Activated CD8-positive, alpha-beta T cell treated with anti-CD3 and anti-CD28 coated beads, Interleukin-2, amount 10 ng/mL, durations not matched to agents 7 days and 5 days (primary cell): ENCODE measurements around the gene ADGRF3. TPM values are rescaled to one million over a fixed set of nuclear protein-coding genes. Genes with fewer than 3 reads are reported as not detected.
"Not testable (repeated sequence)": the region's sequence is repeated elsewhere in the genome, so short reads cannot be mapped to it uniquely, and the experiment has no call there.

Experiments used
- ATAC-seq: fragments of 150-1000 bp; cut with Tn5 transposase; one replicate; pipeline ENCODE4 v1.10.0; 2021; ENCODE audit warnings: moderate library complexity
- CTCF ChIA-PET: fragments of 350-600 bp; sonication (Branson Sonifier 250); formaldehyde crosslinking; loops from one replicate; lab custom pipeline; 2021; ENCODE audit warnings: antibody characterized with exemption; lab: Charles Lee
- POLR2A ChIA-PET: fragments of 350-600 bp; sonication (Branson Sonifier 250); formaldehyde crosslinking; loops from one replicate; lab custom pipeline; 2021; ENCODE audit warnings: antibody characterized with exemption; lab: Charles Lee
- DNase-seq: peaks from one replicate; pipeline ENCODE4 v3.0.0-alpha.2; 2020
- H3K27ac Mint-ChIP-seq: one replicate; pipeline ENCODE4 v1.8.0; 2021; ENCODE audit warnings: mild to moderate bottlenecking, mixed read lengths
- H3K27me3 Mint-ChIP-seq: one replicate; pipeline ENCODE4 v1.8.0; 2021; ENCODE audit warnings: low read depth, mixed read lengths
- H3K36me3 Mint-ChIP-seq: one replicate; pipeline ENCODE4 v1.8.0; 2021; ENCODE audit warnings: low read depth, mixed read lengths
- H3K4me1 Mint-ChIP-seq: one replicate; pipeline ENCODE4 v1.8.0; 2021; ENCODE audit warnings: low read depth, mixed read lengths
- H3K4me3 Mint-ChIP-seq: one replicate; pipeline ENCODE4 v1.8.0; 2021; ENCODE audit warnings: mild to moderate bottlenecking, mixed read lengths
- H3K9me3 Mint-ChIP-seq: one replicate; pipeline ENCODE4 v1.8.0; 2022; ENCODE audit warnings: mixed read lengths; ENCODE audit not compliant: insufficient read depth
- total RNA-seq, 2 experiments: library from RNA; stranded (reverse); gene quantifications; one replicate each; pipeline ENCODE4 v1.2.3, GENCODE V29; 2021

The ADGRF3 gene
- total RNA-seq, 2 experiments from 2014 or later, result 5.8 TPM

- H3K36me3 Mint-ChIP-seq, result no peaks in the 10 kb centered on the region
- ChIA-PET CTCF (no interaction called here), POLR2A (interaction anchor here (1.4 kb wide), 1 partner anchor 30 kb away, joined by 4 read pairs; the partner anchor contains the start of genes ADGRF3 and SELENOI)
- H3K27me3 Mint-ChIP-seq, result no peaks in the 10 kb centered on the region
- no peak for DNase-seq
- H3K4me3 Mint-ChIP-seq, result no peak overlapping the region
- ATAC-seq, result peak; percentile 40
- peaks cover 2% of the 10 kb centered on the region for H3K4me1 Mint-ChIP-seq
- H3K9me3 Mint-ChIP-seq, result no peaks in the 10 kb centered on the region
- H3K27ac Mint-ChIP-seq, result no peak overlapping the region
These were observed 30.5 kb downstream of the ADGRF3 start for GRCh38 chr2:26316041-26316440.

GRCh38 chr2:26314243-26314642, 32.3 kb downstream of the ADGRF3 start:
- H3K4me1 Mint-ChIP-seq, result no peaks in the 10 kb centered on the region
- no peak for DNase-seq
- CTCF ChIA-PET, result no interaction called here

GRCh38 chr2:26313446-26313845, 33.1 kb downstream of the ADGRF3 start:
- Mint-ChIP-seq H3K27me3 (no peaks in the 10 kb centered on the region), H3K9me3 (no peaks in the 10 kb centered on the region), H3K4me1 (no peaks in the 10 kb centered on the region), H3K36me3 (no peaks in the 10 kb centered on the region), H3K4me3 (no peak overlapping the region), H3K27ac (no peak overlapping the region)
- ATAC-seq (no peak), DNase-seq (no peak)
- CTCF ChIA-PET, result interaction anchor here (0.5 kb wide), 1 partner anchor 142 kb away, joined by 3 read pairs; no protein-coding TSS in a partner anchor
- POLR2A ChIA-PET, result interaction anchor here (1.1 kb wide), 1 partner anchor 13 kb away, joined by 3 read pairs; no protein-coding TSS in a partner anchor

More at GRCh38 chr2:26314243-26314642, 32.3 kb downstream of the ADGRF3 start:
- no peak for ATAC-seq
- H3K27me3 Mint-ChIP-seq, result no peaks in the 10 kb centered on the region
- no peak overlapping the region for H3K27ac Mint-ChIP-seq
- no peak overlapping the region for H3K4me3 Mint-ChIP-seq
- no peaks in the 10 kb centered on the region for H3K9me3 Mint-ChIP-seq
- POLR2A ChIA-PET, result no interaction called here
- H3K36me3 Mint-ChIP-seq, result no peaks in the 10 kb centered on the region

- DNase-seq (no peak), ATAC-seq (no peak)
- POLR2A ChIA-PET, result no interaction called here
- Mint-ChIP-seq H3K27ac (no peak overlapping the region), H3K4me3 (no peak overlapping the region), H3K4me1 (no peaks in the 10 kb centered on the region), H3K27me3 (no peaks in the 10 kb centered on the region), H3K36me3 (no peaks in the 10 kb centered on the region), H3K9me3 (no peaks in the 10 kb centered on the region)
- CTCF ChIA-PET, result no interaction called here
These were observed 34.1 kb downstream of the ADGRF3 start for GRCh38 chr2:26312471-26312870.

GRCh38 chr2:26309921-26310320, 36.7 kb downstream of the ADGRF3 start:
- no peaks in the 10 kb centered on the region for H3K36me3 Mint-ChIP-seq
- no peaks in the 10 kb centered on the region for H3K9me3 Mint-ChIP-seq
- no peak overlapping the region for H3K27ac Mint-ChIP-seq
- ChIA-PET CTCF (interaction anchor here (1.1 to 1.2 kb wide), 2 partner anchors 20 to 67 kb away, joined by 3 to 4 read pairs; no protein-coding TSS in a partner anchor), POLR2A (interaction anchor here (0.9 kb wide), 1 partner anchor 10 kb away, joined by 3 read pairs; no protein-coding TSS in a partner anchor)
- no peak overlapping the region for H3K4me3 Mint-ChIP-seq
- no peak for DNase-seq
- no peaks in the 10 kb centered on the region for H3K27me3 Mint-ChIP-seq
- no peaks in the 10 kb centered on the region for H3K4me1 Mint-ChIP-seq
- ATAC-seq, result no peak

GRCh38 chr2:26305540-26305939, 41.0 kb downstream of the ADGRF3 start:
- Mint-ChIP-seq H3K4me3 (no peak overlapping the region), H3K36me3 (no peaks in the 10 kb centered on the region), H3K4me1 (no peaks in the 10 kb centered on the region), H3K9me3 (no peaks in the 10 kb centered on the region), H3K27ac (no peak overlapping the region), H3K27me3 (no peaks in the 10 kb centered on the region)
- ChIA-PET CTCF (no interaction called here), POLR2A (interaction anchor here (0.5 to 1.2 kb wide), 2 partner anchors 13 to 16 kb away, joined by 3 to 5 read pairs; no protein-coding TSS in a partner anchor)
- DNase-seq (no peak), ATAC-seq (no peak)

DNA sequence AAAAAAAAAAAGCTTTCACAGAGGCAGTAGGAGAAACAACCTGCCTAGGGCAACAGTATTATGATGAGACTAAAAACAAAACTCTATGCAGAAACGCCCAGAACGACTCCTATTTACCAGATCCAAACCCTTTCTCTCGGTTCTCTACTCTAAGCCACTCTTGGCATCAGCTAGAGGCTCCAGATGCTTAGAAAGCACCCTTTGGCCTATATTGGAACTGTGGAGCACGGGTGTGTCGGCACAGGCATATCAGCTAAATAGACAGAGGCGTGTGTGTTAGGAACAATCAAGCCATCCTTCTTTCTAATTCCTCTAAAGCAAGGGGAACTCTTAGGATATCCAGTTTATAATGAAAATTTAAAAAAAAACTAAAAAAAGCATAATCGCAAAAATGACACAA, 41.5 kb downstream of the ADGRF3 start:
- H3K9me3 Mint-ChIP-seq, ATAC-seq, H3K4me3 Mint-ChIP-seq, H3K27me3 Mint-ChIP-seq, H3K27ac Mint-ChIP-seq, H3K4me1 Mint-ChIP-seq, DNase-seq, CTCF ChIA-PET, H3K36me3 Mint-ChIP-seq: not testable (repeated sequence)
- POLR2A ChIA-PET, result interaction anchor here (1.2 kb wide), 1 partner anchor 13 kb away, joined by 3 read pairs; no protein-coding TSS in a partner anchor

GRCh38 chr2:26302846-26303245, 43.7 kb downstream of the ADGRF3 start:
- H3K9me3 Mint-ChIP-seq, result no peaks in the 10 kb centered on the region
- H3K4me3 Mint-ChIP-seq, result no peak overlapping the region
- H3K36me3 Mint-ChIP-seq, result no peaks in the 10 kb centered on the region
- no peaks in the 10 kb centered on the region for H3K4me1 Mint-ChIP-seq
- no peak overlapping the region for H3K27ac Mint-ChIP-seq
- ChIA-PET POLR2A (interaction anchor here (1.7 kb wide), 1 partner anchor 59 kb away, joined by 4 read pairs; no protein-coding TSS in a partner anchor), CTCF (no interaction called here)
- DNase-seq (no peak), ATAC-seq (no peak)
- no peaks in the 10 kb centered on the region for H3K27me3 Mint-ChIP-seq

DNA sequence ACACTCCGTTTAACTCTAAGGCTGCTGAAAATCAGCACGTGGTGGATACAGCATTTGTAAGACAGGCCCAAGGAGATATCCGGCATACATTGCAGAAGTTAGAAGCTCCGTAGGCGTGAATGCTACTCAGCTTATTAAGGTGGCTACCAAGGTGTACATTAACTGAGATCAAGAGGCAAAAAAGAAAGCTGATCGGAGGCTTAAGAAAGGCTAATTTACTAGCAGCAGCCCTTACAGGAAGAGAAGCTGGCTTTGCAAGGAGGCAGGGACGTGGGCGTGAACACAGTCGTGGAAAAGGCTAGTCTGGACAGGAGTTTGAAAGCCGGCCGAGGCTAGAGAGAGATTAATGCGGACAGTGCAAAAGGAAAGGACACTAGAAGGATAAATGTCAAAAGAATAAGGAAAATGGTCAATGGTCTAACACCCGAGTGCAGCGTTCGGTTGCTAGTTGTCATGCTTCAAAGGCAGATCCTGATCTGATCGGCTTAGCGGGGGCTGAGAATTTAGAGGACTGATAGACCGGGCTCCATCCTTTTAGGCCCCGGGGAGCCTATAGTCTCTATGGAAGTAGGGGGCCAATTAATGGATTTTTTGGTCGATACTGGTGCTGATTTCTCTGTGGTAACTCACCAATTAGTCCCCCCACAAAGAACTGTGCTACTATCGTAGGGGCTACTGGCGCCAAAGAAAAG, 46.2 kb downstream of the ADGRF3 start:
- no peaks in the 10 kb centered on the region for H3K36me3 Mint-ChIP-seq
- DNase-seq, result no peak
- H3K4me3 Mint-ChIP-seq, result no peak overlapping the region
- peak; percentile 15 for ATAC-seq
- no peak overlapping the region for H3K27ac Mint-ChIP-seq
- H3K27me3 Mint-ChIP-seq, result no peaks in the 10 kb centered on the region
- ChIA-PET POLR2A (interaction anchor here (0.7 to 1.7 kb wide), 6 partner anchors 9 to 115 kb away, joined by 3 to 13 read pairs (median 3); partner anchors contain the start of genes ADGRF3, HADHA, HADHB and SELENOI), CTCF (interaction anchor here (1.2 to 1.8 kb wide), 4 partner anchors 31 to 116 kb away, joined by 3 to 8 read pairs (median 3); partner anchors contain the start of gene SELENOI)
- no peaks in the 10 kb centered on the region for H3K4me1 Mint-ChIP-seq
- H3K9me3 Mint-ChIP-seq, result no peaks in the 10 kb centered on the region

- ChIA-PET CTCF (interaction anchor here (0.9 to 1.8 kb wide), 4 partner anchors 32 to 116 kb away, joined by 3 to 8 read pairs (median 3); no protein-coding TSS in a partner anchor), POLR2A (interaction anchor here (0.6 to 1.7 kb wide), 5 partner anchors 10 to 212 kb away, joined by 3 to 13 read pairs (median 3); partner anchors contain the start of genes ADGRF3, HADHA, HADHB and SELENOI)
- Mint-ChIP-seq H3K9me3 (no peaks in the 10 kb centered on the region), H3K27ac (no peak overlapping the region), H3K27me3 (no peaks in the 10 kb centered on the region), H3K4me1 (no peaks in the 10 kb centered on the region), H3K36me3 (no peaks in the 10 kb centered on the region), H3K4me3 (no peak overlapping the region)
- DNase-seq (peak; percentile 42), ATAC-seq (peak; percentile 50)
These were observed 47.0 kb downstream of the ADGRF3 start for GRCh38 chr2:26299471-26300101.

GRCh38 chr2:26298638-26299393, 47.8 kb downstream of the ADGRF3 start:
- no peaks in the 10 kb centered on the region for H3K27me3 Mint-ChIP-seq
- no peaks in the 10 kb centered on the region for H3K4me1 Mint-ChIP-seq
- H3K36me3 Mint-ChIP-seq, result no peaks in the 10 kb centered on the region
- ATAC-seq (peak; percentile 73), DNase-seq (peak; percentile 44)
- no peak overlapping the region for H3K27ac Mint-ChIP-seq
- no peaks in the 10 kb centered on the region for H3K9me3 Mint-ChIP-seq
- ChIA-PET POLR2A (interaction anchor here (1.4 to 1.7 kb wide), 2 partner anchors 47 to 54 kb away, joined by 7 to 13 read pairs; partner anchors contain the start of genes ADGRF3, HADHA, HADHB and SELENOI), CTCF (interaction anchor here (0.9 to 1.8 kb wide), 3 partner anchors 32 to 114 kb away, joined by 3 to 8 read pairs (median 3); no protein-coding TSS in a partner anchor)
- H3K4me3 Mint-ChIP-seq, result no peak overlapping the region
